Subcutaneous adipose tissue (tissue), 4 donors: ENCODE results near the gene LIM2. TPM values are rescaled to one million over a fixed set of nuclear protein-coding genes. Genes with fewer than 3 reads are reported as not detected.

Source experiments
- total RNA-seq, 4 donors: library from RNA; depleted of rRNA; stranded (reverse); fragments of >200 nt; gene quantifications; one replicate each; pipeline ENCODE4 v1.1.0, GENCODE V29; 2016
- TF ChIP-seq, protein P1 (sequence below): fragments of 450-650 bp; IDR thresholded peaks from one replicate; pipeline ENCODE4 v1.5.1; 2016; ENCODE audit warnings: low read depth, mild to moderate bottlenecking, control low read depth, antibody characterized with exemption, moderate library complexity

Gene LIM2
- total RNA-seq, 4 donors from 2014 or later, result not detected

DNA sequence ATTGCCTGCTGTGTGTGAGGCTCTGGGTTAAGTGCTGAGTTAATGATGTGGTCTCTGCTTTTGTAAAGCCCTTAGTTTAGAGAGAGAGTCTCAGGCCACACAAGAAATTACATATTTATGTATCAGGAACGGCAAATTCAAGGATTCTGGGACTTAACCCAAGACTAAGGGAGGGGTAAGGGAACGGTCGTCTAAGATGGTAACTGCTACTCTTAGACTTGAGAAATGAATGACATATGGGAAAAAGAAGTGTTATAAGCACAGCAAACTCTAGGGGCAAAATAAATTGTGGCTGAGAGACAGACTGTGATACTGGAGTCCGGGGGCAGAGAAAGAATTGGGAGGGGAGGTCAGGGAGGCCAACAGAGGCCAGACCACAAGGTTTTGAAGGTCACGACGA, 56.1 kb downstream of the LIM2 start:
- TF ChIP-seq, protein P1, sequence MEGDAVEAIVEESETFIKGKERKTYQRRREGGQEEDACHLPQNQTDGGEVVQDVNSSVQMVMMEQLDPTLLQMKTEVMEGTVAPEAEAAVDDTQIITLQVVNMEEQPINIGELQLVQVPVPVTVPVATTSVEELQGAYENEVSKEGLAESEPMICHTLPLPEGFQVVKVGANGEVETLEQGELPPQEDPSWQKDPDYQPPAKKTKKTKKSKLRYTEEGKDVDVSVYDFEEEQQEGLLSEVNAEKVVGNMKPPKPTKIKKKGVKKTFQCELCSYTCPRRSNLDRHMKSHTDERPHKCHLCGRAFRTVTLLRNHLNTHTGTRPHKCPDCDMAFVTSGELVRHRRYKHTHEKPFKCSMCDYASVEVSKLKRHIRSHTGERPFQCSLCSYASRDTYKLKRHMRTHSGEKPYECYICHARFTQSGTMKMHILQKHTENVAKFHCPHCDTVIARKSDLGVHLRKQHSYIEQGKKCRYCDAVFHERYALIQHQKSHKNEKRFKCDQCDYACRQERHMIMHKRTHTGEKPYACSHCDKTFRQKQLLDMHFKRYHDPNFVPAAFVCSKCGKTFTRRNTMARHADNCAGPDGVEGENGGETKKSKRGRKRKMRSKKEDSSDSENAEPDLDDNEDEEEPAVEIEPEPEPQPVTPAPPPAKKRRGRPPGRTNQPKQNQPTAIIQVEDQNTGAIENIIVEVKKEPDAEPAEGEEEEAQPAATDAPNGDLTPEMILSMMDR, result no peak

DNA sequence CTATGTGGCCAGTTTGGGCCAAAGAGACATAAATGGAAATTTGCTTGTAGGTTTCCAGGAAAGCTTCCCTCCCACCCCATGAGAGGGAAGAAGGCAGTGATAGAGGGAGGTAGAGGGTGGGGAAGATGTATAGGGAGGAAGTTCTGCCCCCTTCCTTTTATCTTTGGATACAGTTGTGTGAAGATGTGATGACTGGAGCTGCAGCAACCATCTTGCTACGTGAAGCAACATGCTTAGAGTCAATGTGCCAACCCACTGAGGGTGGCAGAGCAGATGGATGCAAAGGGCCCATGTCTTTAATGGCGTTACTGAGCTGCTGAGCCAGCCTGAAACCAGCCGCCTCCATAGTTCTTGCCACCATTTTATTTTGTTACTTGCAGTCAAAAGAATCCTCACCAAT, 56.6 kb downstream of the LIM2 start:
- TF ChIP-seq, protein P1, result no peak

DNA sequence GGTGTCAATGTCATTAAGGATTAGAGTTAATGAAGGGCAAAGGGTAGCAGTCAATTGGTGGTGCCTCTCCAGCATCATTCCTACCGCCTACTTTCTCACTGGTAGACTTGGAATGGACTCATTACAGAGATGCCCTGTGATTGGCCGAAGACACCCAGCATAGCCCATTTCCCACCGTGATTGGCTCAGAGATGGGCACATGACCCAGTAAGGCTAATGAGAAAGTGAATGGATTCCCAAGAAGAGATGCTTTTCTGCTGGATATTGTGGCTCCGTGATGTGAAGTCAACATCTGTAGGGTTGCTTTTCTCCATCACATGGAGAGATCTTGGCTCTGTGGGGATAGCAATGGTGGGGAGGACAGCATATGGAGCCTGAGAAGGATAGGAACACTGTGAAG, 57.4 kb downstream of the LIM2 start:
- TF ChIP-seq, protein P1, result no peak

Other genes starting within 250 kb of the LIM2 start
- gene SIGLEC7, start 245.7 kb downstream of the LIM2 start, total RNA-seq, result 10 to 100 TPM in 1 of 4 donors, 1 to 10 TPM in 2, under 1 TPM in 1; 0.57 to 13.4 (median 4.2) TPM
- gene CD33, start 162.9 kb downstream of the LIM2 start, total RNA-seq, result 10 to 100 TPM in 3 of 4 donors, 1 to 10 TPM in 1; 4.7 to 32.1 (median 13.0) TPM
- not detected for gene SIGLECL1, start 136.9 kb downstream of the LIM2 start, total RNA-seq
- under 1 TPM in 3 of 4 donors, not detected in 1; 0.17 to 0.82 (median 0.22) TPM for gene IGLON5, start 76.3 kb downstream of the LIM2 start, total RNA-seq
- 1 to 10 TPM in 1 of 4 donors, under 1 TPM in 3; 0.44 to 1.4 (median 0.61) TPM for gene VSIG10L, start 45.8 kb downstream of the LIM2 start, total RNA-seq
- 100 to 1,000 TPM; 116 to 444 (median 155) TPM for gene ETFB, start 21.6 kb downstream of the LIM2 start, total RNA-seq
- gene CLDND2, start 19.0 kb downstream of the LIM2 start, total RNA-seq, result not detected
- gene NKG7, start 15.3 kb downstream of the LIM2 start, total RNA-seq, result 1 to 10 TPM; 1.6 to 3.7 (median 2.7) TPM
- not detected for gene C19orf84, start 2.6 kb upstream of the LIM2 start, total RNA-seq
- 1 to 10 TPM in 2 of 4 donors, under 1 TPM in 1, not detected in 1; 0.66 to 1.8 (median 1.7) TPM for gene SIGLEC10, start 29.7 kb upstream of the LIM2 start, total RNA-seq
- gene SIGLEC8, start 70.5 kb upstream of the LIM2 start, total RNA-seq, result under 1 TPM; 0.17 to 0.94 (median 0.38) TPM
- gene CEACAM18, start 90.6 kb upstream of the LIM2 start, total RNA-seq, result not detected
- gene SIGLEC12, start 113.8 kb upstream of the LIM2 start, total RNA-seq, result not detected
- gene SIGLEC6, start 143.7 kb upstream of the LIM2 start, total RNA-seq, result 1 to 10 TPM in 3 of 4 donors, not detected in 1; 1.5 to 2.9 (median 2.5) TPM
- gene ZNF175, start 183.3 kb upstream of the LIM2 start, total RNA-seq, result 10 to 100 TPM in 1 of 4 donors, 1 to 10 TPM in 3; 5.3 to 10.1 (median 7.1) TPM
- gene SIGLEC5, start 242.4 kb upstream of the LIM2 start, total RNA-seq, result 1 to 10 TPM in 3 of 4 donors, not detected in 1; 1.3 to 3.0 (median 2.5) TPM